HG03432 (cell line): ENCODE data around the gene CNTFR.
A peak's percentile ranks its signal among the peaks of the same experiment; 100 is the strongest.

ENCODE experiments used
- ATAC-seq: cut with Tn5 transposase; IDR thresholded peaks from one replicate; pipeline ENCODE4 v1.9.1; 2021; ENCODE audit warnings: mild to moderate bottlenecking, moderate library complexity; ENCODE audit not compliant: unreplicated experiment

Gene CNTFR

GRCh38 chr9:34620061-34620994 is 30.8 kb upstream of the CNTFR start, which contains the start of gene DCTN3:
TSS of gene DCTN3 (minus strand) at chr9:34620495. CDS start at chr9:34620464, 31 bp downstream.
- peak; percentile 99 for ATAC-seq

GRCh38 chr9:34615132-34615531 is 25.6 kb upstream of the CNTFR start:
- ATAC-seq = no peak

- peak; percentile 42 for ATAC-seq
Observed at GRCh38 chr9:34612788-34613390, 23.4 kb upstream of the CNTFR start.

- peak; percentile 93 for ATAC-seq
Observed at GRCh38 chr9:34611811-34612787, 22.6 kb upstream of the CNTFR start, which contains the start of gene RPP25L. TSS of gene RPP25L (minus strand) at chr9:34612097. CDS start at chr9:34611296, 801 bp downstream.

GRCh38 chr9:34611251-34611810 is 21.8 kb upstream of the CNTFR start:
- peak; percentile 12 for ATAC-seq

- no peak for ATAC-seq
Observed at GRCh38 chr9:34610434-34611206, 21.1 kb upstream of the CNTFR start.

- no peak for ATAC-seq
Observed at GRCh38 chr9:34607331-34607730, 17.8 kb upstream of the CNTFR start.

GRCh38 chr9:34606905-34607304 is 17.4 kb upstream of the CNTFR start:
- ATAC-seq = no peak

GRCh38 chr9:34606190-34606589 is 16.7 kb upstream of the CNTFR start:
- no peak for ATAC-seq

- peak; percentile 71 for ATAC-seq
Observed at GRCh38 chr9:34603610-34604231, 14.2 kb upstream of the CNTFR start.

- ATAC-seq = no peak
Observed at GRCh38 chr9:34601937-34602573, 12.5 kb upstream of the CNTFR start.

GRCh38 chr9:34600908-34601307 is 11.4 kb upstream of the CNTFR start:
- ATAC-seq = no peak

- no peak for ATAC-seq
Observed at GRCh38 chr9:34599546-34599945, 10.0 kb upstream of the CNTFR start.

GRCh38 chr9:34594177-34594576 is 4.7 kb upstream of the CNTFR start:
- no peak for ATAC-seq

- ATAC-seq = no peak
Observed at GRCh38 chr9:34592895-34593601, 3.5 kb upstream of the CNTFR start.

- ATAC-seq = no peak
Observed at GRCh38 chr9:34591917-34592866, 2.7 kb upstream of the CNTFR start.
